Measurements from ENCODE around the gene CACNB2. TPM values are rescaled to one million over a fixed set of nuclear protein-coding genes. Genes with fewer than 3 reads are reported as not detected.

The CACNB2 gene
- total and polyA plus RNA-seq, 2 of the 13 experiments (the other 11 are each of a cell fraction or from before 2014, with no cell fraction given): not detected

DNA sequence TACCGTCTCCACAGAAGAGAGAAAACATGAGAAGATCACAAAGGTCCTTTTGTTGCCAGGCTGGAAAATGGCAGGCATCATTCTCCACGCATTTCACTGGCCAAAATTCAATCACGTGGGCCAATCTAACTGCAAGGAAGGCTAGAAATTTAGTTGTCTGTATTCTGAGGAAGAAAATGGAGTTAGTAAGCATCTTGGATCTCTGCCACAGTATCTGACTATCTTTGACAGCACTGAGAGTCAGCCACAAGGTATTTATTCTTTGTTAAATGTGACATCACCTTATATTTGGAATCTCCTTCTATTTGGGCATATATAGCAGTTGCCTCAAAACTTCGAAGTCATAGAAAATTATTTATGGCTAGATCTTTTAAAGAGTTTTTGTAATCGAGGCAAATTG lies 297.3 kb downstream of the CACNB2 start:
- FAIRE-seq: no peak
- H3K4me1 ChIP-seq (ENCODE audit: insufficient read depth, low read length): no peaks in the 10 kb centered on the region
- DNase-seq (ENCODE audit: low spot score): no peak
- H3K4me3 ChIP-seq (replicated peaks in 1 of 3; ENCODE audit: insufficient read depth in 1 of 3, low read depth in 2 of 3, low read length in 3 of 3): no peak overlapping the region
- ATAC-seq: no peak
- no peaks in the 10 kb centered on the region for H3K36me3 ChIP-seq (replicated peaks in 1 of 2; ENCODE audit: control insufficient read depth in 1 of 2, insufficient read depth in 2 of 2, low read length in 2 of 2)
- no peaks in the 10 kb centered on the region for H3K79me2 ChIP-seq (ENCODE audit: insufficient read depth, low read length)
- no TSS peak for BruUV-seq (replicated peaks)
- H3K27me3 ChIP-seq (ENCODE audit: control insufficient read depth in 1 of 2, insufficient read depth in 2 of 2, low read length in 2 of 2): peaks cover 0 to 5% of the 10 kb centered on the region in 2 experiments; a peak in 2 of 5 replicates
- H3K27ac ChIP-seq (ENCODE audit: extremely low read length, insufficient read depth, low read length): no peak overlapping the region
- CTCF ChIA-PET (ENCODE audit: low intra/inter-chr PET ratio, low total read pairs): no interaction called here
- no peak overlapping the region for H3K4me2 ChIP-seq (ENCODE audit: low read depth, low read length)
- in situ Hi-C loops (cut with HindIII; ENCODE audit: extremely low pct_ligation_motif_present, low pct_unique_long_range_greater_than_20kb): no loop called here
- WGBS (ENCODE audit: low lambda C conversion rate): 9% methylated on average over 5 of the region's 5 CpGs
- H3K9me3 ChIP-seq (ENCODE audit: low read length): no peaks in the 10 kb centered on the region
- no peaks in the 10 kb centered on the region for H4K20me1 ChIP-seq (ENCODE audit: insufficient read depth, low read length)
- H2AFZ ChIP-seq (ENCODE audit: low read length): no peak overlapping the region
- POLR2A ChIA-PET: no interaction called here
- H3K9ac ChIP-seq (ENCODE audit: insufficient read depth, low read depth, low read length): no peak overlapping the region
- intact Hi-C loops (cut with micrococcal nuclease; ENCODE audit: unreplicated experiment): no loop called here
- TF ChIP-seq, protein P1, sequence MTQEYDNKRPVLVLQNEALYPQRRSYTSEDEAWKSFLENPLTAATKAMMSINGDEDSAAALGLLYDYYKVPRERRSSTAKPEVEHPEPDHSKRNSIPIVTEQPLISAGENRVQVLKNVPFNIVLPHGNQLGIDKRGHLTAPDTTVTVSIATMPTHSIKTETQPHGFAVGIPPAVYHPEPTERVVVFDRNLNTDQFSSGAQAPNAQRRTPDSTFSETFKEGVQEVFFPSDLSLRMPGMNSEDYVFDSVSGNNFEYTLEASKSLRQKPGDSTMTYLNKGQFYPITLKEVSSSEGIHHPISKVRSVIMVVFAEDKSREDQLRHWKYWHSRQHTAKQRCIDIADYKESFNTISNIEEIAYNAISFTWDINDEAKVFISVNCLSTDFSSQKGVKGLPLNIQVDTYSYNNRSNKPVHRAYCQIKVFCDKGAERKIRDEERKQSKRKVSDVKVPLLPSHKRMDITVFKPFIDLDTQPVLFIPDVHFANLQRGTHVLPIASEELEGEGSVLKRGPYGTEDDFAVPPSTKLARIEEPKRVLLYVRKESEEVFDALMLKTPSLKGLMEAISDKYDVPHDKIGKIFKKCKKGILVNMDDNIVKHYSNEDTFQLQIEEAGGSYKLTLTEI (CRISPR knock-in tag; conservative IDR thresholded peaks at IDR 0.05): no peak
- TF ChIP-seq XRCC5 (optimal IDR thresholded peaks at IDR 0.05; ENCODE audit: low read length) (no peak), TBL1XR1 (IDR thresholded peaks at IDR 0.05; ENCODE audit: borderline replicate concordance, low read length, partially characterized antibody) (no peak), CHCHD3 (CRISPR knock-in tag; IDR thresholded peaks at IDR 0.05) (no peak), ZBTB3 (CRISPR knock-in tag; IDR thresholded peaks at IDR 0.05; ENCODE audit: borderline replicate concordance, low read depth) (no peak), PHB2 (IDR thresholded peaks at IDR 0.05; ENCODE audit: partially characterized antibody) (no peak), ZNF17 (CRISPR knock-in tag; IDR thresholded peaks at IDR 0.05) (no peak)
- TF ChIP-seq, protein P2, sequence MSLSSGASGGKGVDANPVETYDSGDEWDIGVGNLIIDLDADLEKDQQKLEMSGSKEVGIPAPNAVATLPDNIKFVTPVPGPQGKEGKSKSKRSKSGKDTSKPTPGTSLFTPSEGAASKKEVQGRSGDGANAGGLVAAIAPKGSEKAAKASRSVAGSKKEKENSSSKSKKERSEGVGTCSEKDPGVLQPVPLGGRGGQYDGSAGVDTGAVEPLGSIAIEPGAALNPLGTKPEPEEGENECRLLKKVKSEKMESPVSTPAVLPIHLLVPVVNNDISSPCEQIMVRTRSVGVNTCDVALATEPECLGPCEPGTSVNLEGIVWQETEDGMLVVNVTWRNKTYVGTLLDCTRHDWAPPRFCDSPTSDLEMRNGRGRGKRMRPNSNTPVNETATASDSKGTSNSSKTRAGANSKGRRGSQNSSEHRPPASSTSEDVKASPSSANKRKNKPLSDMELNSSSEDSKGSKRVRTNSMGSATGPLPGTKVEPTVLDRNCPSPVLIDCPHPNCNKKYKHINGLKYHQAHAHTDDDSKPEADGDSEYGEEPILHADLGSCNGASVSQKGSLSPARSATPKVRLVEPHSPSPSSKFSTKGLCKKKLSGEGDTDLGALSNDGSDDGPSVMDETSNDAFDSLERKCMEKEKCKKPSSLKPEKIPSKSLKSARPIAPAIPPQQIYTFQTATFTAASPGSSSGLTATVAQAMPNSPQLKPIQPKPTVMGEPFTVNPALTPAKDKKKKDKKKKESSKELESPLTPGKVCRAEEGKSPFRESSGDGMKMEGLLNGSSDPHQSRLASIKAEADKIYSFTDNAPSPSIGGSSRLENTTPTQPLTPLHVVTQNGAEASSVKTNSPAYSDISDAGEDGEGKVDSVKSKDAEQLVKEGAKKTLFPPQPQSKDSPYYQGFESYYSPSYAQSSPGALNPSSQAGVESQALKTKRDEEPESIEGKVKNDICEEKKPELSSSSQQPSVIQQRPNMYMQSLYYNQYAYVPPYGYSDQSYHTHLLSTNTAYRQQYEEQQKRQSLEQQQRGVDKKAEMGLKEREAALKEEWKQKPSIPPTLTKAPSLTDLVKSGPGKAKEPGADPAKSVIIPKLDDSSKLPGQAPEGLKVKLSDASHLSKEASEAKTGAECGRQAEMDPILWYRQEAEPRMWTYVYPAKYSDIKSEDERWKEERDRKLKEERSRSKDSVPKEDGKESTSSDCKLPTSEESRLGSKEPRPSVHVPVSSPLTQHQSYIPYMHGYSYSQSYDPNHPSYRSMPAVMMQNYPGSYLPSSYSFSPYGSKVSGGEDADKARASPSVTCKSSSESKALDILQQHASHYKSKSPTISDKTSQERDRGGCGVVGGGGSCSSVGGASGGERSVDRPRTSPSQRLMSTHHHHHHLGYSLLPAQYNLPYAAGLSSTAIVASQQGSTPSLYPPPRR (CRISPR knock-in tag; IDR thresholded peaks at IDR 0.05; ENCODE audit: borderline replicate concordance): no peak
- TF ChIP-seq, protein P3, sequence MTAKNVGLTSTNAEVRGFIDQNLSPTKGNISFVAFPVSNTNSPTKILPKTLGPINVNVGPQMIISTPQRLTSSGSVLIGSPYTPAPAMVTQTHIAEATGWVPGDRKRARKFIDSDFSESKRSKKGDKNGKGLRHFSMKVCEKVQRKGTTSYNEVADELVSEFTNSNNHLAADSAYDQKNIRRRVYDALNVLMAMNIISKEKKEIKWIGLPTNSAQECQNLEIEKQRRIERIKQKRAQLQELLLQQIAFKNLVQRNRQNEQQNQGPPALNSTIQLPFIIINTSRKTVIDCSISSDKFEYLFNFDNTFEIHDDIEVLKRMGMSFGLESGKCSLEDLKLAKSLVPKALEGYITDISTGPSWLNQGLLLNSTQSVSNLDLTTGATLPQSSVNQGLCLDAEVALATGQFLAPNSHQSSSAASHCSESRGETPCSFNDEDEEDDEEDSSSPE (CRISPR knock-in tag; IDR thresholded peaks at IDR 0.05): no peak
- TF ChIP-seq, protein P4, sequence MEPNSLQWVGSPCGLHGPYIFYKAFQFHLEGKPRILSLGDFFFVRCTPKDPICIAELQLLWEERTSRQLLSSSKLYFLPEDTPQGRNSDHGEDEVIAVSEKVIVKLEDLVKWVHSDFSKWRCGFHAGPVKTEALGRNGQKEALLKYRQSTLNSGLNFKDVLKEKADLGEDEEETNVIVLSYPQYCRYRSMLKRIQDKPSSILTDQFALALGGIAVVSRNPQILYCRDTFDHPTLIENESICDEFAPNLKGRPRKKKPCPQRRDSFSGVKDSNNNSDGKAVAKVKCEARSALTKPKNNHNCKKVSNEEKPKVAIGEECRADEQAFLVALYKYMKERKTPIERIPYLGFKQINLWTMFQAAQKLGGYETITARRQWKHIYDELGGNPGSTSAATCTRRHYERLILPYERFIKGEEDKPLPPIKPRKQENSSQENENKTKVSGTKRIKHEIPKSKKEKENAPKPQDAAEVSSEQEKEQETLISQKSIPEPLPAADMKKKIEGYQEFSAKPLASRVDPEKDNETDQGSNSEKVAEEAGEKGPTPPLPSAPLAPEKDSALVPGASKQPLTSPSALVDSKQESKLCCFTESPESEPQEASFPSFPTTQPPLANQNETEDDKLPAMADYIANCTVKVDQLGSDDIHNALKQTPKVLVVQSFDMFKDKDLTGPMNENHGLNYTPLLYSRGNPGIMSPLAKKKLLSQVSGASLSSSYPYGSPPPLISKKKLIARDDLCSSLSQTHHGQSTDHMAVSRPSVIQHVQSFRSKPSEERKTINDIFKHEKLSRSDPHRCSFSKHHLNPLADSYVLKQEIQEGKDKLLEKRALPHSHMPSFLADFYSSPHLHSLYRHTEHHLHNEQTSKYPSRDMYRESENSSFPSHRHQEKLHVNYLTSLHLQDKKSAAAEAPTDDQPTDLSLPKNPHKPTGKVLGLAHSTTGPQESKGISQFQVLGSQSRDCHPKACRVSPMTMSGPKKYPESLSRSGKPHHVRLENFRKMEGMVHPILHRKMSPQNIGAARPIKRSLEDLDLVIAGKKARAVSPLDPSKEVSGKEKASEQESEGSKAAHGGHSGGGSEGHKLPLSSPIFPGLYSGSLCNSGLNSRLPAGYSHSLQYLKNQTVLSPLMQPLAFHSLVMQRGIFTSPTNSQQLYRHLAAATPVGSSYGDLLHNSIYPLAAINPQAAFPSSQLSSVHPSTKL (CRISPR knock-in tag; IDR thresholded peaks at IDR 0.05): no peak
- TF ChIP-seq, protein P5, sequence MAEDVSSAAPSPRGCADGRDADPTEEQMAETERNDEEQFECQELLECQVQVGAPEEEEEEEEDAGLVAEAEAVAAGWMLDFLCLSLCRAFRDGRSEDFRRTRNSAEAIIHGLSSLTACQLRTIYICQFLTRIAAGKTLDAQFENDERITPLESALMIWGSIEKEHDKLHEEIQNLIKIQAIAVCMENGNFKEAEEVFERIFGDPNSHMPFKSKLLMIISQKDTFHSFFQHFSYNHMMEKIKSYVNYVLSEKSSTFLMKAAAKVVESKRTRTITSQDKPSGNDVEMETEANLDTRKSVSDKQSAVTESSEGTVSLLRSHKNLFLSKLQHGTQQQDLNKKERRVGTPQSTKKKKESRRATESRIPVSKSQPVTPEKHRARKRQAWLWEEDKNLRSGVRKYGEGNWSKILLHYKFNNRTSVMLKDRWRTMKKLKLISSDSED (CRISPR knock-in tag; IDR thresholded peaks at IDR 0.05): no peak
